Panc1 (cell line): ENCODE measurements around the gene OTUD1. TPM values are rescaled to one million over a fixed set of nuclear protein-coding genes. Genes with fewer than 3 reads are reported as not detected.

ENCODE experiments used
- microRNA-seq: library from miRNA; unstranded; fragments of <30 nt; microRNA quantifications from one replicate; pipeline ENCODE4 v1.1.0, GENCODE V29; 2020; ENCODE audit not compliant: unreplicated experiment
- total RNA-seq: library from RNA; stranded (reverse); gene quantifications from one replicate; pipeline ENCODE4 v1.2.1, GENCODE V29; 2021; ENCODE audit not compliant: unreplicated experiment

The OTUD1 gene
- total RNA-seq, 1 experiment from 2014 or later, result 2.8 TPM

Small RNA genes within 50 kb of the gene (microRNA-seq; reads per million reads assigned to microRNA genes)
- gene MIR1254-2, result not detected

Other genes with a start within 250 kb of the OTUD1 start
- not detected for gene PTF1A, start 246.8 kb upstream of the OTUD1 start, total RNA-seq
- not detected for gene C10orf67, start 94.3 kb upstream of the OTUD1 start, total RNA-seq